GM18508 (cell line): ENCODE results near the gene SAMHD1.
"Not testable (repeated sequence)": the region's sequence is repeated elsewhere in the genome, so short reads cannot be mapped to it uniquely, and the experiment has no call there.

Experiments
- ATAC-seq: cut with Tn5 transposase; IDR thresholded peaks from one replicate; pipeline ENCODE4 v1.9.1; 2021; ENCODE audit warnings: moderate number of reproducible peaks; ENCODE audit not compliant: insufficient read depth, unreplicated experiment

The SAMHD1 gene

DNA sequence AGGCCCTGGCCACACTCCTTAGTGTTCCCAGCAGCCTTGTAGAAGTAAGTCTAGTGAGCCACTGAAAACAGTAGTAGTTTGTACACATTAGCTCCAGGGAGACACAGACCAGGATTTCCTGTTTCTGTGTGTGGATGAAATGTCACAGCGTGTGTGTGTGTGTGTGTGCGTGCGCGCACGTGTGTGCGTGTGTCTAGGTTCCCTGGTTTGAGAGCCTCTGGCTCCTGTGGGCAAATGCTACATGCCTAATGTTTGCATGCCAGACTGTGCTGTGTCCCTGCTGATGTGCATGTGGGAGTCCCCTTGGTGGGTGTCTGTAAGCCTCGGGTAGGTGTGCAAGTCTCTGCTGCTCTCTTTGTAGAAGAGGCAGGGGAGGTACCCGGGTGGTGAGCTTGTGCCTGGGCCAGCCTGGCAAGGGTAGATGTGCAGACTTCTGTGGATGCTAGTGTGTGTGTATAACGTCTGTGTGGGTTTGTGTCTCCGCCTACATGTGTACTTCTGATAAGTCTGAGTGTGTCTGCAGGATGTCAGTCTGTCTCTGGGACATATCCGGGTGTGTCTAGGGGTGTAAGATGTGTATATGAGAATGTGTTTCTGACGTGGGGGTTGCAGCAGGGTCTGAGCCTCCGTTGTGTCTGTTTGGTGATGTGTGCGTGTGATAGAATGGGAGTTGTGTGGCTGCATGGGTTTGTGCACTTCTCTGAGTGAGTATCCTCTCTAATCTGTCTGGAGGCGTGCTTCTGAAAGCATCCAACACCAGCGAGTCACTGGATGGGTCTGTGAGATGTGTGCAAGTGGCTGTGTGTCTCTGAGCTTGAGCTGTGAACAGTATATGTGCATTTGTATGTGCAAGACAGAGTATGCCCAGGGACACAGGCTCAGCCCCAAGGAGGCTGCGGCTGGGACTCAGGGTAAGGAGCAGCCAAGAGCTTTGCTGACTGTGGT, 94.5 kb downstream of the SAMHD1 start:
- no peak for ATAC-seq

DNA sequence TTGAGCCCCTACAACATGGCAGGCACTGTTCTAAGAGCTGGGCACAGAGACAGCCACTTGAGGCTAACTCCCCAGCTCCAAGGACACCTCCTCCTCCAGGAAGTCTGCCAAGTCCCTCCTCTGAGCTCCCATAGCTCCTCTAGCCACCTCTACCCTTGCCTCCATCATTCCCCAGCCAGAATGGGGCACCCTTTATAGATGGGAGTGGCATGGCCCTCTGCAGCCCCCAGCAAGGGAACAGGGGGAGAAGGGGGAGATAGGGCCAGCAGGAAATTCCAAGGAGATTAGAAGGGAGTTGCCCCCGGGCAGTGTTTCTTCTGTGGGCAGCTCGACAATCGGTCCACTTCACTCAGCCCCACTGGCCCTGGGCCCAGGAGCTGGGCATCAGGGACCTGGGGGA, 95.3 kb downstream of the SAMHD1 start:
- ATAC-seq, result no peak

DNA sequence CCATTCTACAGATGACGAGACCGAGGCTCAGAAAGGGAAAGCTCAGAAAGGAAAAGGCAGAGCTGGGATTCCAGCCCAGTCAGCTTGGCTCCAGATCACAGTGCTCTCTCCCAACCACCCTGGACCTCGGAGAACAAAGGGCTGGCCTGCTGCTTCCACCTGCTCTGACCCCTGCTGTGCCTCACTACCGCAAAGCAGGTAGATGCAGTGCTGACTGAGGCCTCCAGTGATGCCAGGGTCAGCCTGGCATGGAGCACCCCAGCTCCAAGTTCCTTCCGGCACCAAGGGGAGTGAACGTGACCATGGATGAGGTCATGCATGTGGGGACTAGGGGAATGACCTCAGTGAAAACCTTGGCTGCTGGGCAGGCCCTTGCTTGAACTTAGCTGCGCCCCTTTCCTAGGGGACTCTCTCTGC, 96.3 kb downstream of the SAMHD1 start:
- no peak for ATAC-seq

DNA sequence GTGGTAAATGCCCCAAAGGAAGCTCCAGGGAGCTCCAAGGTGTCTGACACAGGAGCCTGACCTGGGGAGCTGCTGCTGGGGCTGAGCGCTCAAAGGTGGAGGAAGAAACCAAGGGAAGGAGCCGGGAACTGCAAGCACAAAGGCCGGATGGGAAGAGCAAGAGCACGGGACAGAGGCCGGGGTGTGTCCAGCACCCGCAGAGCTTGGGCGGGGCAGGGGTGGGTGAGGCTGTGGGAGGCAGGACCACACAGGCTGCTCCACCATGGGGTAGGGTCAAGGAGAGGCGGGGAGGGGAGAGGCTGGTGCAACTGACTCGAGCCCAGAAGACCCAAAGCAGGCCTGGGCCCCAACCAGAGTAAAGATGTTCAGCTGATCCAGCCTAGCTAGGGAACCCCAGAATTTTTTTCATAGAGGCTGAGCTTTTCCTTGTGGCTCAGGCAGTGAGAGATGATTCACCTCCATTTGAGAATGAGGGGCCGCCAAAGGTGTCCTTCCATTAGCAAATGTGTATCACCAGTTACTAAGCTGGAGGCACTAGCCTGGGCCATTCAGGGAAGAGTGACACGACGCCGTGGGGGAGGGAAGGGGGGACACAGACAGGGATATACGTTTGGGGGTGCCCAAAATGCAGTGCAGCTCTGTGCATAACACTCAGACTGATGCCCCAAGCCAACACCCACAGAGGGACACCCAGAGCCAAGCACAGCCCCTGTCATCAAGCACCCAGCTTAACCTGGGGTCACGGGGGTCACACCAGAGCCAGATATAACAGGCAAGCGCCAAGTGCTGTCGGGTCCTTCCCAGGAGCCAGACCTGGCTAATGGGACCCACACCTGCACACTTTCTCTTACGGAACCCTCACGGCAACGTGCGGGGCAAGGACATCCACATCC, 96.9 kb downstream of the SAMHD1 start:
- ATAC-seq, result no peak

DNA sequence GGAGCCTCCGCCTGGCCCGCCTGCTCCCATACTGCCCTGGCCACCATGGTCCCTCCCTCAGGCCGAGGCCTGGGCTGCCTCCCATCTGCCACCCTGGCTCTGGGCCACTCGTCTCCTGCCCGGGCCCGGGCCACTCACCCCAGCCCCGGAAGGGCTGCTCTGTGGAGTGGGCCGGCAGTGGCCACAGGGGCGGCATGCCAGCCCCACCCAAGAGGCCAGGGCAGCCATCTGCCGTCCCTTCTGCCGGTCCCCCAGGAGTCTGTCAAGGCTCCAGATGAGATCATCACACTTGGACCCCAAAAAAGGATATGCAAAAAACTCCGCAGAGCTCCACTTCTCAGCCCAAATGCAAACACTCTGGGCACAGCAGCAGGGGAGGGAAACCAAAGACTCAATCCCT, 99.3 kb downstream of the SAMHD1 start:
- no peak for ATAC-seq

DNA sequence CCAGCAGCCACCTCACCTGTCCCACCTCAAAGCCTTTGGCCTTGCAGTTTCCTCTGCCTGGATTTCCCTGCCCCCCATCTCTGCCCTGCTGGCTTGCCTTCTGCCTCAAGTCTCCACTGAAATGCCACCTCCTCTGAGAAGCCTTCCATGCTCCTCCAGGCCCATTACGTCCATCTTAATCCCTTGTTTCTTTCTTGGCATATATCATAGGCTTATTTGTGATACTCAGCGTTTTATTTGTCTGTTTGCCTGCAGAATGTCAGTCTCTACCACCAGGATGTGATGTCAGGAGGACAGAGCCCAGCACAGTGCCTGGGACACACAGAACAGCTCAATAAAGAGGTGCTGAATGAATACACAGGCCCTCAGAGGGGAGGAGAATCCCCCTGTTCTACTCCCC, 100.0 kb downstream of the SAMHD1 start:
- no peak for ATAC-seq

DNA sequence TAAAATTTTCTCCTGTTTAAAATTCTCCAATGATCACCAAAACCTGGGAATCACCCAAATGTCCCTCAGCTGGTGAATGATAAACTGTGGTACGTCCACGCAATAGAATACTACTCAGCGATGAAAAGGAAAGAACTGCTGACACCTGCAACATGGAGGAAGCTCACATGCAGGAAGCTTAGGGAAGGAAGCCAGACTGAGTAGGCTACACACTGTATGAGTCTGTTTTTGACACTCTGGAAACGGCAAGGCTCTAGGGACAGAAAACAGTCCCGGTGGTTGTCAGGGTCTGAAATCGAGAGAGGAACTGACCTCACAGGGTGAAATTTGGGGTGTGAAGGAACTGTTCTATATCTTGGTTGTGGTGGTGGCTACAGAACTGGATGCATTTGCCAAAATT, 100.7 kb downstream of the SAMHD1 start:
- ATAC-seq, result no peak

DNA sequence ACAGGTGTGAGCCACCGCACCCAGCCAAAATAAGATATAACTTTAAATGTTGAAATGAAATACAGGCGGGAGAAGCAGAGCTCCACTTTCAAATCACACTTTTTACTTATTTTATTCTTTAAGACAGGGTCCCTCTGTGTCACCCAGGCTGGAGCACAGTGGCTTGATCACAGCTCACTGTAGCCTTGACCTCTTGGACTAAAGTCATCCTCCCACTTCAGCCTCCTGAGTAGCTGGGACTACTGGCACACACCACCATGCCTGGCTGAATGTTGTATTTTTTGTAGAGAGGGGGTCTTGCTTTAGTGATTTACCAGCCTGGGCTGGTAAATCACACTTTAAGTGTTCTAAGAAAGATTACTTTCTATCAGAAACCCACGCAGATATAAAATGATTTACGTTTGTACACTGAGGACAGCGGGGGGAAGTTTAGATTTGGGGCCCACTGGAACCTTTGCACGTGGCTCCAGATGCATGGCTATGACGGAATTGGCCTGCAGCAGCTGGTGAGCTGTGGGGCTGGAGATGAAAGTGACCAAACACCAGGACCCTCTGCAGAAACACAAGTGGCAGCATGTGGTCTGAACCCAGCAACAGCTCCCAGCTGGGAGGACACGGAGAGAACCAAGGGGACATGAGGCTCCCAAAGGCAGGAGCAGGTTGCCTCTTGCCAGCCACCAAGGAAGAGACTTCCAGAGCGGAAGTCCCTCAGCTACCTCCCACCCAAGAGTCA, 102.0 kb downstream of the SAMHD1 start:
- ATAC-seq, result no peak

DNA sequence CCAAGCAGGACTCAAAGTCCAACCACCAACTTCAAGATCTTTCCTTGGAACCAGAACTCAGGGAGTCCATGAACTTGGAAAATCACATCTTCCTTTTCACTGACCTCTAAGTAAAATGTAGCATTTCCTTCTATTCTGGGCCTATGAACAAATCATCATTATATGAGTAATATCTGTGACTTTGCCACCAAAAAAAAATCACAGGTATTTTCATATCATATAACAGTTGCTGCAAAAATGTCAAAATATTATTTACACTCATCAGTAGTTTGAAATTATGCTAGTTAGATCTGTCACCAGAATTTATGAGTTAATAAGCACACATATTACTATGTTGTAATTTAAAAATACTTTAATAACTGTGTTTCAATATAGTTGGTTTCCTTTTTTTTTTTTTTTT, 102.8 kb downstream of the SAMHD1 start:
- ATAC-seq, result no peak

DNA sequence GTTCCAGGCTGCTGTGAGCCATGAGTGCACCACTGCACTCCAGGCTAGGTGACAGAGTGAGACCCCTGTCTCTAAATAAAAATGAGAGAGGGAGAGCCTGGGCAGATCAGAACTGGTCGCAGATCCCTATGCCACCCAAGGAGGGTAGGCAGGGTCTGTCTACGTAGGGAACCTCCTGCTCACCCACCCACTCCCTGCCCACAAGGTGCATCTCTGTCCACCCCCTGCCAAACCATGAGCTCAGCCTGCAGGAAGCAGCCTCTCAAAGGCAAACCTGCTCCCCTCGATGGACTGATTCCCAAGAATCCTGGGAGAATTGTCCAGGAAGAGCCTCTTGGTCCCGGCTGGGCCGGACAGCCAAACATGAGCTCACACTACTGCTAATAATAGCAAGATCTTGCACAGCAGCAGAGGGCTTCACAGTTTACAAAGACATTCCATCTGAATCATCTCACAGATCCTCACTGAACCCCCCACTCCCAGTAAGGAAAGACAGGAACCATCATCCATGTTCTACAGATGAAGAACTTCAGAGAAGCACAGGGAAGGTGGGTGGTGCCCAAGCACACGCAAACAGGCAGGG, 103.3 kb downstream of the SAMHD1 start:
- ATAC-seq, result no peak

DNA sequence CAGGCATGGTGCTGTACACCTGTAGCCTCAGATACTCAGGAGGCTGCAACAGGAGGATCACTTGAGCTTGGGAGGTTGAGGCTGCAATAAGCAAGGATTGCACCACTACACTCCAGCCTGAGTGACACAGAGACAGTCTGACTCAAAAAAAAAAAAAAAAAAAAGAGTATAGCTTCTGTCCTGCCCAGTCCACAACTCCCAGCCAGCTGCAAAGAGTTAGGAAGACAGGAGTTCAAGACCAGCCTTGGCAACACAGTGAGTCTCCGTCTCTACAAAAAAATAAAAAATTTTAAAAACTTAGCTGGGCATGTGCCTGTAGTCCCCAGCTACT, 103.8 kb downstream of the SAMHD1 start:
- no peak for ATAC-seq

DNA sequence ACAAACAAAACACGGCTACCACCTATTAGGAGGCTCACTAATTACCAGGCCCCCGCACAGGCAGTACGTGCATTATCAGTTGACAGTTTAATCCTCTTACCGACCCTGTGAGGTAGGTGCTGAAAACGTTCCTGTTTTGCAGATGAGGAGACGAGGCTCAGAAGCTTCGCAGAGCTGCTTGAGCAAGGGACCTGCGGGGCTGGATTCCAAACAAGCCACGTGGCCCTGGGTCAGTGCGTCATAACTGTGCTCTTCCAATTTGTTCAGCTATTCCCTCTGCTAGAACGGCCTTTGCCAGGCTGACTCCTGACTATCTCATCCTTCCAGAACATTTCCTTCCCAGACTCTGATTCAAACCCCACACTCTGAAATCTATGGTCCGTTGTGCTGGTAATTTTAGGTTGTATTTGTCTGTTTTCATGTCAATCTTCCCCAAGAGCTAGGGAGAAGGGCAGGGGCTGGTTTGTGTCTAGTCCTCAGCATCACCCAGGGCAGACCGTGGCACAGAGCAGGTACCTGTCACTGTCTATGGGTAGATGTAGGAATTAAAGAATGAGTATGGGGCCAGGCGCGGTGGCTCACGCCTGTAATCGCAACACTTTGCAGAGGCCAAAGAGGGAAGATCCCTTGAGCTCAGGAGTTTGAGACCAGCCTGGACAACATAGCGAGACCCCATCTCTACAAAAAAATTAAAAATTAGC, 104.3 kb downstream of the SAMHD1 start:
- ATAC-seq, result no peak

DNA sequence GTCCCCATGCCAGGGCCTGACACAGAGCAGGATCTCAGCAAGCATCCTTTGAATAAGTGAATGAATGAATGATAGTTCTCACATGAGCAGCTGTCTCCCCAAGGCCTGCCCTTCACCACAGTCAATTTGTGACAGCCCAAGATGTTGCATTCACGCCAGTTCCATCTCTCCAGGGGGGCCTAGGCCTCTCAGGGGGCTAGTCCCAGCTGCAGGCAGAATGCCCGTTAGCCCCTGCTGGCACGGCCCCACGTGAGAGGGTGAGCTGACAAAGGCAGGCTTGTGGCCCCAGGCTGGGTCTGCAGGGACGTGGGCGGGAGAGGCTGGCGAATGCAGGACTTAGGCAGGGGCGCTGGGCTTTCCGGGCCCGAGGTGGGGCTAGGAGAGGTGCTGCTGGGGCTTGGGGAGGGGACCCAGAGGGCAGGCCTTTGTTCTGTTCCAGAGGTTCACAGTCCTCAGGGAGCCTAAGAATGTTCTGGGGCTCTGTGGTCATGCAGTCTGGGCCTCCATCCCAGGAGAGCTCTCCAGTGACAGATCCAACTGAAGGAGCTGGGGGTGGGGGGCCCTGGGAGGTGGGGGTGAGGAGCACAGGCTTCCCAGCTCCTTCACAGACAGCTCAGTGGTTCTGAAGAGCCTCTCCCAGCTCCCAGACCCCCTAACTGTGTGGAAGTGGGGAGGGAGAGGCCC, 106.1 kb downstream of the SAMHD1 start:
- ATAC-seq, result no peak

DNA sequence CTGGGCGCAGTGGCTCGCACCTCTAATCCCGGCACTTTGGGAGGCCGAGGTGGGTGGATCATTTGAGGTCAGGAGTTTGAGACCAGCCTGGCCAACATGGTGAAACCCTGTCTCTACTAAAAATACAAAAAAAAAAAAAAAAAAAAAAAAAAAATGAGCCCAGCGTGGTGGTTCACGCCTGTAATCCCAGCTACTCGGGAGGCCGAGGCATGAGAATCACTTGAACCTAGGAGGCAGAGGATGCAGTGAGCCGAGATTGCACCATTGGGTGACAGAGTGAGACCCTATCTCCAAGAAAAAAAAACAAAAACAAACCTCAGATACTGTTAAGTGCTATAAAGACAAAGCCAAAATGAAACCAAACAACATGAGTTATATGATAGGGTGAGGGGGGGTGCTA, 110.5 kb downstream of the SAMHD1 start:
- not testable (repeated sequence) for ATAC-seq
